Stromal cell of bone marrow (primary cell): ENCODE results near the gene HPD.

ENCODE experiments used
- DNase-seq: peaks from one replicate; pipeline ENCODE4 v3.0.0-alpha.2; 2012; ENCODE audit warnings: low read depth

The HPD gene

GRCh38 chr12:121828826-121829225, 29.8 kb downstream of the HPD start:
- DNase-seq, result no peak

GRCh38 chr12:121828306-121828705, 30.4 kb downstream of the HPD start:
- no peak for DNase-seq

GRCh38 chr12:121827351-121828099, 31.1 kb downstream of the HPD start:
- DNase-seq, result no peak

GRCh38 chr12:121826318-121827150, 32.1 kb downstream of the HPD start:
- no peak for DNase-seq

- no peak for DNase-seq
Measured at GRCh38 chr12:121825041-121825523, 33.6 kb downstream of the HPD start.

- DNase-seq, result no peak
Measured at GRCh38 chr12:121823727-121824115, 34.9 kb downstream of the HPD start.

- DNase-seq, result no peak
Measured at GRCh38 chr12:121823101-121823726, 35.4 kb downstream of the HPD start.

GRCh38 chr12:121822393-121823100, 36.1 kb downstream of the HPD start:
- DNase-seq, result no peak

- no peak for DNase-seq
Measured at GRCh38 chr12:121820056-121820455, 38.6 kb downstream of the HPD start.

- no peak for DNase-seq
Measured at GRCh38 chr12:121819212-121819949, 39.3 kb downstream of the HPD start.

GRCh38 chr12:121817648-121818043, 41.0 kb downstream of the HPD start:
- no peak for DNase-seq

- DNase-seq, result no peak
Measured at GRCh38 chr12:121816925-121817647, 41.6 kb downstream of the HPD start.

- DNase-seq, result no peak
Measured at GRCh38 chr12:121815263-121815662, 43.4 kb downstream of the HPD start.

- DNase-seq, result no peak
Measured at GRCh38 chr12:121814429-121815119, 44.1 kb downstream of the HPD start.

GRCh38 chr12:121813951-121814350, 44.7 kb downstream of the HPD start:
- DNase-seq, result no peak

- no peak for DNase-seq
Measured at GRCh38 chr12:121812921-121813896, 45.5 kb downstream of the HPD start.

- DNase-seq, result no peak
Measured at GRCh38 chr12:121812320-121812871, 46.3 kb downstream of the HPD start.
